GM23338 (cell line): ENCODE measurements around the gene NECTIN2. TPM values are rescaled to one million over a fixed set of nuclear protein-coding genes. Genes with fewer than 3 reads are reported as not detected.

Source experiments
- ATAC-seq: fragments of 200-7000 bp; cut with Tn5 transposase; 3 replicates; pipeline ENCODE4 v1.9.1; 2020
- DNase-seq: peaks from one replicate; pipeline ENCODE4 v3.0.0-alpha.2; 2015; ENCODE audit warnings: low spot score
- H2AFZ ChIP-seq: fragments of 200-600 bp; sonication (generic); 2 replicates; pipeline ENCODE4 v1.8.0; 2016; ENCODE audit warnings: antibody characterized with exemption, mild to moderate bottlenecking, moderate library complexity
- H3F3A ChIP-seq: fragments of 200-600 bp; sonication (generic); replicated peaks from 2 replicates; pipeline ENCODE4 v1.8.0; 2017; ENCODE audit warnings: antibody characterized with exemption, mixed run types, low read depth
- H3K27ac ChIP-seq: fragments of 200-600 bp; sonication (generic); 2 replicates; pipeline ENCODE4 v1.6.1; 2016; ENCODE audit warnings: low read depth
- H3K27me3 ChIP-seq: fragments of 200-600 bp; sonication (generic); 2 replicates; pipeline ENCODE4 v1.8.0; 2016; ENCODE audit warnings: mild to moderate bottlenecking, mixed run types, moderate library complexity; ENCODE audit not compliant: insufficient read depth
- H3K36me3 ChIP-seq: fragments of 200-600 bp; sonication (generic); 2 replicates; pipeline ENCODE4 v1.8.0; 2016; ENCODE audit warnings: mild to moderate bottlenecking; ENCODE audit not compliant: insufficient read depth
- H3K4me1 ChIP-seq: fragments of 200-600 bp; sonication (generic); 2 replicates; pipeline ENCODE4 v1.8.0; 2016; ENCODE audit warnings: mild to moderate bottlenecking, moderate library complexity; ENCODE audit not compliant: insufficient read depth
- H3K4me2 ChIP-seq: fragments of 200-600 bp; sonication (generic); 2 replicates; pipeline ENCODE4 v1.7.1; 2017; ENCODE audit warnings: mixed run types
- H3K4me3 ChIP-seq: fragments of 200-600 bp; sonication (generic); 2 replicates; pipeline ENCODE4 v1.6.1; 2016; ENCODE audit warnings: mixed run types
- H3K79me2 ChIP-seq: fragments of 200-600 bp; sonication (generic); replicated peaks from 2 replicates; pipeline ENCODE4 v1.8.0; 2017; ENCODE audit warnings: mild to moderate bottlenecking; ENCODE audit not compliant: insufficient read depth
- H3K9me2 ChIP-seq: fragments of 200-600 bp; sonication (generic); 2 replicates; pipeline ENCODE4 v1.8.0; 2017; ENCODE audit not compliant: insufficient read depth
- H4K20me1 ChIP-seq: fragments of 200-600 bp; sonication (generic); replicated peaks from 2 replicates; pipeline ENCODE4 v1.8.0; 2017; ENCODE audit warnings: mild to moderate bottlenecking; ENCODE audit not compliant: insufficient read depth
- H3K27ac Mint-ChIP-seq: 2 replicates; pipeline ENCODE4 v1.8.0; 2020; ENCODE audit warnings: inconsistent platforms, mild to moderate bottlenecking, moderate library complexity, mixed read lengths
- H3K27me3 Mint-ChIP-seq: 3 replicates; pipeline ENCODE4 v1.8.0; 2022; ENCODE audit warnings: low read depth, mild to moderate bottlenecking, moderate library complexity, mixed read lengths, inconsistent platforms; ENCODE audit not compliant: insufficient read depth, poor library complexity
- H3K36me3 Mint-ChIP-seq: 3 replicates; pipeline ENCODE4 v1.8.0; 2021; ENCODE audit warnings: low read depth, mild to moderate bottlenecking, inconsistent platforms, moderate library complexity, mixed read lengths
- H3K4me1 Mint-ChIP-seq: 3 replicates; pipeline ENCODE4 v1.8.0; 2020; ENCODE audit warnings: mild to moderate bottlenecking, inconsistent platforms, mixed read lengths
- H3K4me3 Mint-ChIP-seq: 3 replicates; pipeline ENCODE4 v1.8.0; 2021; ENCODE audit warnings: moderate library complexity, mild to moderate bottlenecking, inconsistent platforms, mixed read lengths
- H3K9me3 Mint-ChIP-seq: 3 replicates; pipeline ENCODE4 v1.8.0; 2020; ENCODE audit warnings: moderate library complexity, mild to moderate bottlenecking, inconsistent platforms, mixed read lengths
- CREB1 ChIP-seq: fragments of 250-450 bp; sonication (Bioruptor Pico); IDR thresholded peaks from 2 replicates; pipeline ENCODE4 v1.5.0; 2020; ENCODE audit warnings: low read depth, mild to moderate bottlenecking, moderate library complexity
- EZH2 ChIP-seq: fragments of 200-600 bp; sonication (generic); IDR thresholded peaks from one replicate; pipeline ENCODE4 v1.8.0; 2017; ENCODE audit warnings: antibody characterized with exemption, mild to moderate bottlenecking, low read depth; ENCODE audit not compliant: unreplicated experiment
- EZH2phosphoT487 ChIP-seq: fragments of 200-600 bp; sonication (generic); IDR thresholded peaks from one replicate; pipeline ENCODE4 v1.8.1; 2018; ENCODE audit warnings: antibody characterized with exemption; ENCODE audit not compliant: unreplicated experiment
- JUNB ChIP-seq: IDR thresholded peaks from one replicate; pipeline ENCODE4 v1.6.1; 2016; ENCODE audit warnings: antibody characterized with exemption; ENCODE audit not compliant: unreplicated experiment
- NANOG ChIP-seq: IDR thresholded peaks from 2 replicates; pipeline ENCODE4 v1.6.1; 2016; ENCODE audit warnings: antibody characterized with exemption, borderline replicate concordance
- POLR2AphosphoS5 ChIP-seq: IDR thresholded peaks from 2 replicates; pipeline ENCODE4 v1.6.1; 2016; ENCODE audit warnings: antibody characterized with exemption, low read depth
- REST ChIP-seq: IDR thresholded peaks from one replicate; pipeline ENCODE4 v1.6.1; 2018; ENCODE audit warnings: antibody characterized with exemption; ENCODE audit not compliant: unreplicated experiment
- STAT1 ChIP-seq: IDR thresholded peaks from one replicate; pipeline ENCODE4 v1.6.1; 2016; ENCODE audit warnings: antibody characterized with exemption; ENCODE audit not compliant: unreplicated experiment
- ZNF114 ChIP-seq: fragments of 250-450 bp; sonication (Bioruptor Pico); IDR thresholded peaks from 2 replicates; pipeline ENCODE4 v1.5.0; 2020; ENCODE audit warnings: mild to moderate bottlenecking, moderate library complexity
- ZNF331 ChIP-seq: fragments of 250-450 bp; sonication (Bioruptor Pico); IDR thresholded peaks from 2 replicates; pipeline ENCODE4 v1.5.0; 2020; ENCODE audit warnings: low read depth, mild to moderate bottlenecking, moderate library complexity
- polyA plus RNA-seq: library from polyadenylated mRNA; unstranded; fragments of >200 nt; fragmentation: Nextera tagmentation; extraction: Ambion mirVana; gene quantifications from 2 replicates; pipeline ENCODE4 v1.2.1, GENCODE V29; 2016
- total RNA-seq: library from RNA; depleted of rRNA; stranded (reverse); fragments of >200 nt; shearing (Covaris generic); gene quantifications from 2 replicates; pipeline ENCODE4 v1.2.3, GENCODE V29; 2014
- TF ChIP-seq, protein P1 (sequence below): fragments of 250-450 bp; sonication (Bioruptor Pico); IDR thresholded peaks from 2 replicates; pipeline ENCODE4 v1.5.0; 2020; ENCODE audit warnings: mild to moderate bottlenecking, moderate library complexity
- TF ChIP-seq, protein P2 (sequence below), 2 experiments: fragments of 200-600 bp in 1 of 2; sonication (generic) in 1 of 2; conservative IDR thresholded peaks; 2 replicates each; pipeline versions ENCODE4 v1.5.1 to v1.6.1; 2016 to 2017; ENCODE audit warnings: antibody characterized with exemption in 2 of 2, low read depth in 2 of 2, mild to moderate bottlenecking in 2 of 2, moderate library complexity in 1 of 2
- TF ChIP-seq, protein P3 (sequence below): IDR thresholded peaks from 2 replicates; pipeline ENCODE4 v1.6.1; 2016; ENCODE audit warnings: antibody characterized with exemption

The NECTIN2 gene
- total and polyA plus RNA-seq, 2 experiments from 2014 or later: 109 to 230 TPM

DNA sequence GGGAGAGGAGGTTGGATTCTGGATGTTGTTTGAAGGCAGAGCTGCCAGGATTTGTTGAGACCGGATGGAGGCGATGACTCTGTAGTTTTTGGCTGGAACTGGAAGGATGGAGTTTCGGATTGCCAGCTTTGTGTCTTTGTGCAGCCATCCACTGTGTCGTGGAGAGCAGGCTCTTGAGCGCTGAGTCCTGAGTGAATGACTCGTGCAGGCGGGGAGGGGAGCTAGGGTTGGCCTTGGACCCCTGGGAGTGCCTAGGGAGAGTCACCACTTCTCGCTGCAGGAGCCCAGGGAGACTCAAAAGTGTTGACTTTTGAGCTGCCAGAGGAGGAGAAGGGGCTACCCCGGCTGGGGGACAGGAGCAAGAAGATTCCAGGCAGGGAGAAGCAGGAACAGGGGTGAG, 48.8 kb downstream of the NECTIN2 start:
- no peak overlapping the region for H3K27ac ChIP-seq
- Mint-ChIP-seq H3K9me3 (peaks cover 3% of the 10 kb centered on the region; the same call in 2 of the 3 replicates), H3K27me3 (peaks cover 21% of the 10 kb centered on the region), H3K4me1 (peaks cover 20% of the 10 kb centered on the region), H3K4me3 (no peak overlapping the region; the same call in 2 of the 3 replicates), H3K27ac (no peak overlapping the region), H3K36me3 (peaks cover 85% of the 10 kb centered on the region)
- peaks cover 9% of the 10 kb centered on the region; the same call in 1 of the 2 replicates for H3K4me1 ChIP-seq
- no peak overlapping the region for H3K4me3 ChIP-seq
- peaks cover 46% of the 10 kb centered on the region for H4K20me1 ChIP-seq
- peaks cover 26% of the 10 kb centered on the region for H3F3A ChIP-seq
- ATAC-seq (no peak), DNase-seq (no peak)
- H3K4me2 ChIP-seq: no peak overlapping the region
- no peak overlapping the region for H2AFZ ChIP-seq
- no peaks in the 10 kb centered on the region for H3K9me2 ChIP-seq
- peaks cover 48% of the 10 kb centered on the region for H3K79me2 ChIP-seq
- H3K27me3 ChIP-seq: no peaks in the 10 kb centered on the region
- TF ChIP-seq ZNF114 (CRISPR knock-in tag) (no peak), POLR2AphosphoS5 (no peak), EZH2 (no peak), CREB1 (CRISPR knock-in tag) (no peak), EZH2phosphoT487 (no peak), NANOG (no peak), ZNF331 (CRISPR knock-in tag) (no peak), JUNB (no peak), STAT1 (no peak), REST (no peak)
- TF ChIP-seq, protein P1, sequence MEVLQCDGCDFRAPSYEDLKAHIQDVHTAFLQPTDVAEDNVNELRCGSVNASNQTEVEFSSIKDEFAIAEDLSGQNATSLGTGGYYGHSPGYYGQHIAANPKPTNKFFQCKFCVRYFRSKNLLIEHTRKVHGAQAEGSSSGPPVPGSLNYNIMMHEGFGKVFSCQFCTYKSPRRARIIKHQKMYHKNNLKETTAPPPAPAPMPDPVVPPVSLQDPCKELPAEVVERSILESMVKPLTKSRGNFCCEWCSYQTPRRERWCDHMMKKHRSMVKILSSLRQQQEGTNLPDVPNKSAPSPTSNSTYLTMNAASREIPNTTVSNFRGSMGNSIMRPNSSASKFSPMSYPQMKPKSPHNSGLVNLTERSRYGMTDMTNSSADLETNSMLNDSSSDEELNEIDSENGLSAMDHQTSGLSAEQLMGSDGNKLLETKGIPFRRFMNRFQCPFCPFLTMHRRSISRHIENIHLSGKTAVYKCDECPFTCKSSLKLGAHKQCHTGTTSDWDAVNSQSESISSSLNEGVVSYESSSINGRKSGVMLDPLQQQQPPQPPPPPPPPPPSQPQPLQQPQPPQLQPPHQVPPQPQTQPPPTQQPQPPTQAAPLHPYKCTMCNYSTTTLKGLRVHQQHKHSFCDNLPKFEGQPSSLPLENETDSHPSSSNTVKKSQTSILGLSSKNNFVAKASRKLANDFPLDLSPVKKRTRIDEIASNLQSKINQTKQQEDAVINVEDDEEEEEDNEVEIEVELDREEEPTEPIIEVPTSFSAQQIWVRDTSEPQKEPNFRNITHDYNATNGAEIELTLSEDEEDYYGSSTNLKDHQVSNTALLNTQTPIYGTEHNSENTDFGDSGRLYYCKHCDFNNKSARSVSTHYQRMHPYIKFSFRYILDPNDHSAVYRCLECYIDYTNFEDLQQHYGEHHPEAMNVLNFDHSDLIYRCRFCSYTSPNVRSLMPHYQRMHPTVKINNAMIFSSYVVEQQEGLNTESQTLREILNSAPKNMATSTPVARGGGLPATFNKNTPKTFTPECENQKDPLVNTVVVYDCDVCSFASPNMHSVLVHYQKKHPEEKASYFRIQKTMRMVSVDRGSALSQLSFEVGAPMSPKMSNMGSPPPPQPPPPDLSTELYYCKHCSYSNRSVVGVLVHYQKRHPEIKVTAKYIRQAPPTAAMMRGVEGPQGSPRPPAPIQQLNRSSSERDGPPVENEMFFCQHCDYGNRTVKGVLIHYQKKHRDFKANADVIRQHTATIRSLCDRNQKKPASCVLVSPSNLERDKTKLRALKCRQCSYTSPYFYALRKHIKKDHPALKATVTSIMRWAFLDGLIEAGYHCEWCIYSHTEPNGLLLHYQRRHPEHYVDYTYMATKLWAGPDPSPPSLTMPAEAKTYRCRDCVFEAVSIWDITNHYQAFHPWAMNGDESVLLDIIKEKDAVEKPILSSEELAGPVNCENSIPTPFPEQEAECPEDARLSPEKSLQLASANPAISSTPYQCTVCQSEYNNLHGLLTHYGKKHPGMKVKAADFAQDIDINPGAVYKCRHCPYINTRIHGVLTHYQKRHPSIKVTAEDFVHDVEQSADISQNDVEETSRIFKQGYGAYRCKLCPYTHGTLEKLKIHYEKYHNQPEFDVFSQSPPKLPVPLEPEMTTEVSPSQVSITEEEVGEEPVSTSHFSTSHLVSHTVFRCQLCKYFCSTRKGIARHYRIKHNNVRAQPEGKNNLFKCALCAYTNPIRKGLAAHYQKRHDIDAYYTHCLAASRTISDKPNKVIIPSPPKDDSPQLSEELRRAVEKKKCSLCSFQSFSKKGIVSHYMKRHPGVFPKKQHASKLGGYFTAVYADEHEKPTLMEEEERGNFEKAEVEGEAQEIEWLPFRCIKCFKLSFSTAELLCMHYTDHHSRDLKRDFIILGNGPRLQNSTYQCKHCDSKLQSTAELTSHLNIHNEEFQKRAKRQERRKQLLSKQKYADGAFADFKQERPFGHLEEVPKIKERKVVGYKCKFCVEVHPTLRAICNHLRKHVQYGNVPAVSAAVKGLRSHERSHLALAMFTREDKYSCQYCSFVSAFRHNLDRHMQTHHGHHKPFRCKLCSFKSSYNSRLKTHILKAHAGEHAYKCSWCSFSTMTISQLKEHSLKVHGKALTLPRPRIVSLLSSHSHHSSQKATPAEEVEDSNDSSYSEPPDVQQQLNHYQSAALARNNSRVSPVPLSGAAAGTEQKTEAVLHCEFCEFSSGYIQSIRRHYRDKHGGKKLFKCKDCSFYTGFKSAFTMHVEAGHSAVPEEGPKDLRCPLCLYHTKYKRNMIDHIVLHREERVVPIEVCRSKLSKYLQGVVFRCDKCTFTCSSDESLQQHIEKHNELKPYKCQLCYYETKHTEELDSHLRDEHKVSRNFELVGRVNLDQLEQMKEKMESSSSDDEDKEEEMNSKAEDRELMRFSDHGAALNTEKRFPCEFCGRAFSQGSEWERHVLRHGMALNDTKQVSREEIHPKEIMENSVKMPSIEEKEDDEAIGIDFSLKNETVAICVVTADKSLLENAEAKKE (CRISPR knock-in tag): no peak
- TF ChIP-seq, protein P2, sequence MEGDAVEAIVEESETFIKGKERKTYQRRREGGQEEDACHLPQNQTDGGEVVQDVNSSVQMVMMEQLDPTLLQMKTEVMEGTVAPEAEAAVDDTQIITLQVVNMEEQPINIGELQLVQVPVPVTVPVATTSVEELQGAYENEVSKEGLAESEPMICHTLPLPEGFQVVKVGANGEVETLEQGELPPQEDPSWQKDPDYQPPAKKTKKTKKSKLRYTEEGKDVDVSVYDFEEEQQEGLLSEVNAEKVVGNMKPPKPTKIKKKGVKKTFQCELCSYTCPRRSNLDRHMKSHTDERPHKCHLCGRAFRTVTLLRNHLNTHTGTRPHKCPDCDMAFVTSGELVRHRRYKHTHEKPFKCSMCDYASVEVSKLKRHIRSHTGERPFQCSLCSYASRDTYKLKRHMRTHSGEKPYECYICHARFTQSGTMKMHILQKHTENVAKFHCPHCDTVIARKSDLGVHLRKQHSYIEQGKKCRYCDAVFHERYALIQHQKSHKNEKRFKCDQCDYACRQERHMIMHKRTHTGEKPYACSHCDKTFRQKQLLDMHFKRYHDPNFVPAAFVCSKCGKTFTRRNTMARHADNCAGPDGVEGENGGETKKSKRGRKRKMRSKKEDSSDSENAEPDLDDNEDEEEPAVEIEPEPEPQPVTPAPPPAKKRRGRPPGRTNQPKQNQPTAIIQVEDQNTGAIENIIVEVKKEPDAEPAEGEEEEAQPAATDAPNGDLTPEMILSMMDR (conservative IDR thresholded peaks at IDR 0.05; ENCODE audit: low read depth in 2 of 2): no peak
- TF ChIP-seq, protein P3, sequence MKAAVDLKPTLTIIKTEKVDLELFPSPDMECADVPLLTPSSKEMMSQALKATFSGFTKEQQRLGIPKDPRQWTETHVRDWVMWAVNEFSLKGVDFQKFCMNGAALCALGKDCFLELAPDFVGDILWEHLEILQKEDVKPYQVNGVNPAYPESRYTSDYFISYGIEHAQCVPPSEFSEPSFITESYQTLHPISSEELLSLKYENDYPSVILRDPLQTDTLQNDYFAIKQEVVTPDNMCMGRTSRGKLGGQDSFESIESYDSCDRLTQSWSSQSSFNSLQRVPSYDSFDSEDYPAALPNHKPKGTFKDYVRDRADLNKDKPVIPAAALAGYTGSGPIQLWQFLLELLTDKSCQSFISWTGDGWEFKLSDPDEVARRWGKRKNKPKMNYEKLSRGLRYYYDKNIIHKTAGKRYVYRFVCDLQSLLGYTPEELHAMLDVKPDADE: no peak
- peaks cover 46% of the 10 kb centered on the region for H3K36me3 ChIP-seq
